HepG2 (cell line): ENCODE measurements around the gene RCC2. TPM values are rescaled to one million over a fixed set of nuclear protein-coding genes. Genes with fewer than 3 reads are reported as not detected.

Experiments
- ATAC-seq: fragments of 200-7000 bp; cut with Tn5 transposase; 3 replicates; pipeline ENCODE4 v1.9.1; 2020; ENCODE audit warnings: mild to moderate bottlenecking, moderate library complexity
- BruUV-seq: library from RNA; stranded (reverse); fragments of 400-500 nt; replicated peaks from 2 replicates; lab custom pipeline; 2021; lab: Mats Ljungman, UMichigan
- CTCF ChIA-PET: fragments of 300-600 bp; formaldehyde crosslinking; extraction: SDS; loops from one replicate; lab custom pipeline; 2021; ENCODE audit warnings: low total read pairs, inconsistent platforms, low intra/inter-chr PET ratio; lab: Yijun Ruan, JAX
- POLR2A ChIA-PET: fragments of 350-600 bp; sonication (Branson Sonifier 250); formaldehyde crosslinking; loops from one replicate; lab custom pipeline; 2020; ENCODE audit warnings: antibody characterized with exemption, inconsistent platforms; lab: Yijun Ruan, JAX
- DNase-seq: peaks from one replicate; pipeline ENCODE4 v3.0.0-alpha.2; 2015; ENCODE audit warnings: low spot score
- FAIRE-seq: peaks from 3 replicates; lab custom pipeline; 2011; peaks lifted over from hg19 to GRCh38; lab: Jason Lieb, UNC
- H2AFZ ChIP-seq: one replicate; pipeline ENCODE4 v1.6.1; 2011; ENCODE audit warnings: low read length, inconsistent platforms
- H3K27ac ChIP-seq: fragments of 300-600 bp; 3 replicates; pipeline ENCODE4 v1.8.0; 2011; ENCODE audit warnings: mixed run types, mild to moderate bottlenecking, mixed read lengths, low read length, inconsistent platforms; ENCODE audit not compliant: insufficient read depth; ENCODE audit errors: extremely low read length
- H3K27me3 ChIP-seq, 2 experiments: fragments of 200-600 bp in 1 of 2; 2 replicates in 1 of 2; 3 replicates in 1 of 2; pipeline versions ENCODE4 v1.6.0 to v1.8.0; 2011; ENCODE audit warnings: low read length in 2 of 2, mild to moderate bottlenecking in 2 of 2, moderate library complexity in 2 of 2, inconsistent platforms in 1 of 2; ENCODE audit not compliant: insufficient read depth in 2 of 2, control insufficient read depth in 1 of 2
- H3K36me3 ChIP-seq, 2 experiments: fragments of 200-600 bp in 1 of 2; replicated peaks in 1 of 2; 2 replicates in 1 of 2; 3 replicates in 1 of 2; pipeline versions ENCODE4 v1.5.1 to v1.8.0; 2011; ENCODE audit warnings: low read length in 2 of 2, inconsistent platforms in 1 of 2; ENCODE audit not compliant: insufficient read depth in 2 of 2, control insufficient read depth in 1 of 2
- H3K4me1 ChIP-seq: 2 replicates; pipeline ENCODE4 v1.5.1; 2012; ENCODE audit warnings: low read length, inconsistent platforms; ENCODE audit not compliant: insufficient read depth
- H3K4me2 ChIP-seq: 2 replicates; pipeline ENCODE4 v1.6.0; 2011; ENCODE audit warnings: low read depth, low read length, inconsistent platforms
- H3K4me3 ChIP-seq, 3 experiments: fragments of 200-600 bp in 1 of 3; sonication (generic), shearing (Covaris generic) in 1 of 3; replicated peaks in 1 of 3; 2 replicates each; pipeline ENCODE4 v1.5.1; 2011 to 2016; ENCODE audit warnings: low read length in 3 of 3, inconsistent platforms in 2 of 3, low read depth in 2 of 3, mild to moderate bottlenecking in 2 of 3, control low read depth in 1 of 3, mixed read lengths in 1 of 3; ENCODE audit not compliant: insufficient read depth in 1 of 3
- H3K79me2 ChIP-seq: one replicate; pipeline ENCODE4 v1.6.1; 2011; ENCODE audit warnings: low read length, inconsistent platforms; ENCODE audit not compliant: insufficient read depth
- H3K9ac ChIP-seq: 2 replicates; pipeline ENCODE4 v1.6.0; 2011; ENCODE audit warnings: mild to moderate bottlenecking, low read depth, low read length, inconsistent platforms; ENCODE audit not compliant: insufficient read depth
- H3K9me3 ChIP-seq: 2 replicates; pipeline ENCODE4 v1.5.1; 2012; ENCODE audit warnings: mild to moderate bottlenecking, low read length
- H4K20me1 ChIP-seq: 2 replicates; pipeline ENCODE4 v1.6.0; 2011; ENCODE audit warnings: inconsistent platforms, mild to moderate bottlenecking, low read length, moderate library complexity; ENCODE audit not compliant: insufficient read depth
- EZH2 ChIP-seq: conservative IDR thresholded peaks from 2 replicates; pipeline ENCODE4 v1.6.1; 2012; ENCODE audit warnings: mild to moderate bottlenecking, low read depth, low read length, moderate library complexity
- FOXJ3 ChIP-seq: sonication (generic); formaldehyde crosslinking; IDR thresholded peaks from 2 replicates; pipeline ENCODE4 v1.4.0; 2020; ENCODE audit warnings: missing genetic modification reagents, mild to moderate bottlenecking, borderline replicate concordance
- FOXM1 ChIP-seq: sonication (generic); formaldehyde crosslinking; IDR thresholded peaks from 2 replicates; pipeline ENCODE4 v1.5.0; 2020; ENCODE audit warnings: missing genetic modification reagents
- GABPA ChIP-seq, 2 experiments: IDR thresholded peaks; 2 replicates each; pipeline ENCODE4 v1.6.1; 2011 to 2016; ENCODE audit warnings: low read depth in 2 of 2, low read length in 1 of 2, missing biosample characterization in 1 of 2, missing genetic modification characterization in 1 of 2
- HDAC1 ChIP-seq: sonication (generic); formaldehyde crosslinking; IDR thresholded peaks from 2 replicates; pipeline ENCODE4 v1.5.1; 2020; ENCODE audit warnings: mild to moderate bottlenecking, missing genetic modification reagents
- HNRNPUL1 ChIP-seq: fragments of 200-400 bp; formaldehyde crosslinking; IDR thresholded peaks from 2 replicates; pipeline ENCODE4 v1.6.1; 2017; ENCODE audit warnings: low read depth, mild to moderate bottlenecking, low read length, moderate library complexity
- KLF15 ChIP-seq: sonication (generic); formaldehyde crosslinking; IDR thresholded peaks from 2 replicates; pipeline ENCODE4 v1.8.1; 2023; ENCODE audit warnings: borderline replicate concordance, mild to moderate bottlenecking, inconsistent platforms, missing genetic modification reagents, mixed read lengths
- MAFG ChIP-seq: sonication (generic); formaldehyde crosslinking; IDR thresholded peaks from 2 replicates; pipeline ENCODE4 v1.5.1; 2020; ENCODE audit warnings: mild to moderate bottlenecking, missing genetic modification reagents
- NR2C2 ChIP-seq: sonication (generic); formaldehyde crosslinking; IDR thresholded peaks from 2 replicates; pipeline ENCODE4 v1.4.0; 2020; ENCODE audit warnings: missing genetic modification reagents, mild to moderate bottlenecking, moderate library complexity, borderline replicate concordance
- ZBTB1 ChIP-seq: sonication (generic); formaldehyde crosslinking; IDR thresholded peaks from 2 replicates; pipeline ENCODE4 v1.4.0; 2020; ENCODE audit warnings: missing genetic modification reagents, borderline replicate concordance
- ZHX1 ChIP-seq: sonication (generic); formaldehyde crosslinking; IDR thresholded peaks from 2 replicates; pipeline ENCODE4 v1.8.1; 2022; ENCODE audit warnings: low read depth, mild to moderate bottlenecking, missing genetic modification reagents
- ZKSCAN8 ChIP-seq: IDR thresholded peaks from 2 replicates; pipeline ENCODE4 v1.6.1; 2016; ENCODE audit warnings: borderline replicate concordance, missing genetic modification reagents, missing compliant biosample characterization
- ZNF10 ChIP-seq: sonication (generic); formaldehyde crosslinking; IDR thresholded peaks from 2 replicates; pipeline ENCODE4 v1.4.0; 2020; ENCODE audit warnings: mild to moderate bottlenecking, low read depth, missing genetic modification reagents, borderline replicate concordance
- WGBS: methylation state at CpG from one replicate; pipeline ENCODE4 v1.1.6; 2017; ENCODE audit warnings: low lambda C conversion rate; 5-methylcytosine and 5-hydroxymethylcytosine counted together
- in situ Hi-C: cut with HindIII; loops from 2 replicates; pipeline ENCODE4 v1.10.0; 2017; ENCODE audit warnings: low pct_unique_long_range_greater_than_20kb; ENCODE audit not compliant: extremely low pct_ligation_motif_present
- intact Hi-C: fragments of 100-400 bp; cut with micrococcal nuclease; formaldehyde crosslinking; loops from one replicate; pipeline ENCODE4 v1.10.0; 2022; ENCODE audit not compliant: unreplicated experiment
- polyA plus RNA-seq, 8 experiments: library from polyadenylated mRNA; depleted of rRNA in 3 of 8; stranded (reverse) in 7 of 8; unstranded in 1 of 8; fragments of >200 nt; fragmentation: Illumina TruSeq in 4 of 8; extraction: Trizol in 4 of 8; gene quantifications; 2 replicates each; pipeline versions ENCODE4 v1.2.1 to v1.2.3, GENCODE V29; 2011 to 2016; ENCODE audit warnings: low read depth in 4 of 8, missing spikeins in 1 of 8, mixed read lengths in 1 of 8; ENCODE audit not compliant: insufficient read depth in 1 of 8
- total RNA-seq, 5 experiments: library from RNA; depleted of rRNA; stranded (reverse); fragments of >200 nt; fragmentation: Illumina TruSeq; extraction: Trizol; gene quantifications; 2 replicates each; pipeline ENCODE4 v1.2.3, GENCODE V29; 2016; ENCODE audit warnings: low read depth in 1 of 5
- TF ChIP-seq, protein P1 (sequence below): sonication (generic); formaldehyde crosslinking; IDR thresholded peaks from 2 replicates; pipeline ENCODE4 v1.9.0; 2021; ENCODE audit warnings: missing genetic modification reagents, borderline replicate concordance

The RCC2 gene
- total and polyA plus RNA-seq, 2 of the 13 experiments (the other 11 are each of a cell fraction or from before 2014, with no cell fraction given) = 20.5 to 55.8 TPM

DNA sequence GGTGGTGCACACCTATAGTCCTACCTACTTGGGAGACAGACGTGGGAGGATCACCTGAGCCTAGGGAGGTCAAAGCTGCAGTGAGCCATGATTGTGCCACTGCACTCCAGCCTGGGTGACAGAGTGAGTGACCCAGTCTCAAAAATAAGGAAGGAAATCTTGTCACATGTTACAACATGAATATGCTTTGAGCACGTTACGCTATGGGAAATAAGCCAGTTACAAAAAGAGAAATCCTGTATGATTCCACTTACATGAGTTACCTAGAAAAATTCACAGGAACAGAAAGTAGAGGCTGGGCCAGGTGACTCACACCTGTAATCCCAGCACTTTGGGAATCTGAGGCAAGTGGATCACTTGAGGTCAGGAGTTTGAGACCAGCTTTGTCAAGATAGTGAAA, 74.2 kb downstream of the RCC2 start:
- Histone ChIP-seq H3K4me2 (no peak overlapping the region), H3K27me3 (peaks cover 5 to 11% of the 10 kb centered on the region in 2 experiments; a peak in 3 of 5 replicates), H4K20me1 (no peaks in the 10 kb centered on the region), H3K4me1 (no peaks in the 10 kb centered on the region), H2AFZ (no peak overlapping the region), H3K36me3 (no peaks in the 10 kb centered on the region), H3K79me2 (no peaks in the 10 kb centered on the region), H3K4me3 (no peak overlapping the region), H3K27ac (no peak overlapping the region), H3K9me3 (no peaks in the 10 kb centered on the region), H3K9ac (no peak overlapping the region)
- in situ Hi-C loops = no loop called here
- ATAC-seq = no peak
- TF ChIP-seq MAFG (CRISPR knock-in tag) = no peak
- TF ChIP-seq ZNF10 (CRISPR knock-in tag) = no peak
- TF ChIP-seq HNRNPUL1 = no peak
- no peak for TF ChIP-seq ZHX1 (CRISPR knock-in tag)
- no peak for TF ChIP-seq EZH2
- no peak for TF ChIP-seq NR2C2 (CRISPR knock-in tag)
- no peak for TF ChIP-seq FOXJ3 (CRISPR knock-in tag)
- no peak for TF ChIP-seq GABPA (IDR thresholded peaks at IDR 0.05; ENCODE audit: low read depth, low read length)
- TF ChIP-seq GABPA (CRISPR knock-in tag; IDR thresholded peaks at IDR 0.05; ENCODE audit: low read depth) = no peak
- no peak for TF ChIP-seq KLF15 (CRISPR knock-in tag)
- TF ChIP-seq, protein P1, sequence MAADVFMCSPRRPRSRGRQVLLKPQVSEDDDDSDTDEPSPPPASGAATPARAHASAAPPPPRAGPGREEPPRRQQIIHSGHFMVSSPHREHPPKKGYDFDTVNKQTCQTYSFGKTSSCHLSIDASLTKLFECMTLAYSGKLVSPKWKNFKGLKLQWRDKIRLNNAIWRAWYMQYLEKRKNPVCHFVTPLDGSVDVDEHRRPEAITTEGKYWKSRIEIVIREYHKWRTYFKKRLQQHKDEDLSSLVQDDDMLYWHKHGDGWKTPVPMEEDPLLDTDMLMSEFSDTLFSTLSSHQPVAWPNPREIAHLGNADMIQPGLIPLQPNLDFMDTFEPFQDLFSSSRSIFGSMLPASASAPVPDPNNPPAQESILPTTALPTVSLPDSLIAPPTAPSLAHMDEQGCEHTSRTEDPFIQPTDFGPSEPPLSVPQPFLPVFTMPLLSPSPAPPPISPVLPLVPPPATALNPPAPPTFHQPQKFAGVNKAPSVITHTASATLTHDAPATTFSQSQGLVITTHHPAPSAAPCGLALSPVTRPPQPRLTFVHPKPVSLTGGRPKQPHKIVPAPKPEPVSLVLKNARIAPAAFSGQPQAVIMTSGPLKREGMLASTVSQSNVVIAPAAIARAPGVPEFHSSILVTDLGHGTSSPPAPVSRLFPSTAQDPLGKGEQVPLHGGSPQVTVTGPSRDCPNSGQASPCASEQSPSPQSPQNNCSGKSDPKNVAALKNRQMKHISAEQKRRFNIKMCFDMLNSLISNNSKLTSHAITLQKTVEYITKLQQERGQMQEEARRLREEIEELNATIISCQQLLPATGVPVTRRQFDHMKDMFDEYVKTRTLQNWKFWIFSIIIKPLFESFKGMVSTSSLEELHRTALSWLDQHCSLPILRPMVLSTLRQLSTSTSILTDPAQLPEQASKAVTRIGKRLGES (CRISPR knock-in tag) = no peak
- TF ChIP-seq FOXM1 (CRISPR knock-in tag) = no peak
- TF ChIP-seq ZKSCAN8 = no peak
- no peak for TF ChIP-seq ZBTB1 (CRISPR knock-in tag)
- TF ChIP-seq HDAC1 (CRISPR knock-in tag) = no peak
- POLR2A ChIA-PET = no interaction called here
- intact Hi-C loops = no loop called here
- FAIRE-seq = no peak
- no peak for DNase-seq
- CTCF ChIA-PET = no interaction called here
- WGBS = 55% methylated on average over 3 of the region's 3 CpGs
- no TSS peak for BruUV-seq
